K562 (cell line): ENCODE data around the gene TMSB10. TPM values are rescaled to one million over a fixed set of nuclear protein-coding genes. Genes with fewer than 3 reads are reported as not detected.
A peak's percentile ranks its signal among the peaks of the same experiment; 100 is the strongest.

Experiments used
- ATAC-seq: fragments of 200-7000 bp; cut with Tn5 transposase; 3 replicates; pipeline ENCODE4 v1.9.1; 2020; ENCODE audit warnings: moderate library complexity
- BruUV-seq: library from RNA; stranded (reverse); fragments of 400-500 nt; replicated peaks from 2 replicates; lab custom pipeline; 2021; lab: Mats Ljungman, UMichigan
- CTCF ChIA-PET: fragments of 300-600 bp; formaldehyde crosslinking; extraction: SDS; loops from one replicate; lab custom pipeline; 2021; ENCODE audit warnings: low intra/inter-chr PET ratio; lab: Yijun Ruan, JAX
- POLR2A ChIA-PET: fragments of 300-600, 350-650 bp; sonication (Branson Sonifier 250); formaldehyde crosslinking; extraction: SDS; loops from one replicate; lab custom pipeline; 2021; ENCODE audit warnings: antibody characterized with exemption, inconsistent platforms; lab: Yijun Ruan, JAX
- DNase-seq, 4 experiments: peaks; one replicate each; pipeline versions ENCODE4 v3.0.0 to v3.0.0-alpha.2; 2011 to 2018; ENCODE audit warnings: low spot score in 3 of 4, mixed read lengths in 3 of 4; ENCODE audit errors: extremely low read depth in 1 of 4
- FAIRE-seq: peaks from 2 replicates; lab custom pipeline; 2011; peaks lifted over from hg19 to GRCh38; lab: Jason Lieb, UNC
- H2AFZ ChIP-seq: 2 replicates; pipeline ENCODE4 v1.6.0; 2011; ENCODE audit warnings: low read depth, low read length, control low read depth, inconsistent platforms
- H3K27ac ChIP-seq: fragments of 200-600 bp; 3 replicates; pipeline ENCODE4 v1.8.0; 2011; ENCODE audit warnings: low read depth, mild to moderate bottlenecking, control low read depth, inconsistent platforms, low read length, moderate library complexity, mixed read lengths; ENCODE audit errors: extremely low read depth
- H3K27me3 ChIP-seq, 2 experiments: fragments of 300-600 bp in 1 of 2; 2 replicates in 1 of 2; 3 replicates in 1 of 2; pipeline versions ENCODE4 v1.6.0 to v1.8.0; 2011; ENCODE audit warnings: inconsistent platforms in 2 of 2, low read length in 2 of 2, mild to moderate bottlenecking in 1 of 2, mixed read lengths in 1 of 2, moderate library complexity in 1 of 2; ENCODE audit not compliant: control insufficient read depth in 2 of 2, insufficient read depth in 2 of 2
- H3K36me3 ChIP-seq: fragments of 300-600 bp; 3 replicates; pipeline ENCODE4 v1.8.0; 2011; ENCODE audit warnings: mild to moderate bottlenecking, low read length, inconsistent platforms; ENCODE audit not compliant: control insufficient read depth, insufficient read depth
- H3K4me1 ChIP-seq, 2 experiments: fragments of 200-600 bp in 1 of 2; replicated peaks in 1 of 2; 2 replicates in 1 of 2; 3 replicates in 1 of 2; pipeline versions ENCODE4 v1.5.1 to v1.8.0; 2011; ENCODE audit warnings: inconsistent platforms in 2 of 2, low read length in 2 of 2, mild to moderate bottlenecking in 1 of 2, mixed read lengths in 1 of 2, moderate library complexity in 1 of 2; ENCODE audit not compliant: control insufficient read depth in 2 of 2, insufficient read depth in 2 of 2
- H3K4me2 ChIP-seq: 2 replicates; pipeline ENCODE4 v1.6.1; 2011; ENCODE audit warnings: low read length, control low read depth, inconsistent platforms, mixed read lengths; ENCODE audit not compliant: insufficient read depth
- H3K4me3 ChIP-seq: fragments of 200-600 bp; sonication (generic), shearing (Covaris generic); 2 replicates; pipeline ENCODE4 v1.5.1; 2016; ENCODE audit warnings: control low read depth, inconsistent platforms
- H3K79me2 ChIP-seq: fragments of 200-600 bp; 3 replicates; pipeline ENCODE4 v1.8.0; 2011; ENCODE audit warnings: low read length, inconsistent platforms; ENCODE audit not compliant: control insufficient read depth, insufficient read depth
- H3K9ac ChIP-seq, 2 experiments: 2 replicates each; pipeline versions ENCODE4 v1.6.0 to v1.6.1; 2011; ENCODE audit warnings: low read depth in 2 of 2, low read length in 2 of 2, control low read depth in 1 of 2, inconsistent platforms in 1 of 2, mild to moderate bottlenecking in 1 of 2, mixed read lengths in 1 of 2; ENCODE audit not compliant: insufficient read depth in 1 of 2
- H3K9me1 ChIP-seq: one replicate; pipeline ENCODE4 v1.6.0; 2011; ENCODE audit warnings: inconsistent platforms, mild to moderate bottlenecking, low read length, moderate library complexity; ENCODE audit not compliant: control insufficient read depth, insufficient read depth
- H3K9me3 ChIP-seq: replicated peaks from 2 replicates; pipeline ENCODE4 v1.5.1; 2011; ENCODE audit warnings: low read depth, low read length, inconsistent platforms; ENCODE audit not compliant: control insufficient read depth, insufficient read depth
- H4K20me1 ChIP-seq: replicated peaks from 2 replicates; pipeline ENCODE4 v1.6.1; 2011; ENCODE audit warnings: low read length, inconsistent platforms, mixed read lengths; ENCODE audit not compliant: control insufficient read depth, insufficient read depth
- ATF7 ChIP-seq: fragments of 450-650 bp; IDR thresholded peaks from 2 replicates; pipeline ENCODE4 v1.7.1; 2014; ENCODE audit warnings: mild to moderate bottlenecking, moderate library complexity
- CBFA2T3 ChIP-seq: fragments of 450-650 bp; IDR thresholded peaks from 2 replicates; pipeline ENCODE4 v1.6.1; 2017
- CXXC5 ChIP-seq: fragments of 250-450 bp; sonication (Bioruptor Pico); IDR thresholded peaks from 2 replicates; pipeline ENCODE4 v1.8.0; 2022; ENCODE audit warnings: inconsistent platforms, mild to moderate bottlenecking, moderate library complexity
- ERF ChIP-seq: fragments of 450-650 bp; formaldehyde crosslinking; IDR thresholded peaks from 2 replicates; pipeline ENCODE4 v1.4.0; 2020; ENCODE audit warnings: mild to moderate bottlenecking, mixed read lengths
- FOSL1 ChIP-seq: fragments of 200-800 bp; sonication (Bioruptor generic); conservative IDR thresholded peaks from 2 replicates; pipeline ENCODE4 v1.6.1; 2016; ENCODE audit warnings: missing genetic modification characterization, missing compliant biosample characterization
- KDM5B ChIP-seq: fragments of 200-600 bp; sonication (generic); IDR thresholded peaks from 2 replicates; pipeline ENCODE4 v1.6.1; 2012; ENCODE audit warnings: low read depth, mild to moderate bottlenecking, moderate library complexity, low read length, control low read depth, inconsistent platforms; ENCODE audit not compliant: insufficient replicate concordance
- PML ChIP-seq: IDR thresholded peaks from 2 replicates; pipeline ENCODE4 v1.6.1; 2012; ENCODE audit warnings: low read length, inconsistent platforms
- POLR2B ChIP-seq: fragments of 450-650 bp; IDR thresholded peaks from 2 replicates; pipeline ENCODE4 v1.6.1; 2018; ENCODE audit warnings: low read depth; ENCODE audit not compliant: partially characterized antibody
- POLR2H ChIP-seq: IDR thresholded peaks from 2 replicates; pipeline ENCODE4 v1.6.1; 2016; ENCODE audit warnings: missing genetic modification characterization, low read depth, mild to moderate bottlenecking, control low read depth, missing compliant biosample characterization, moderate library complexity
- SIRT6 ChIP-seq: IDR thresholded peaks from one replicate; pipeline ENCODE4 v1.6.1; 2012; ENCODE audit warnings: low read depth, mild to moderate bottlenecking, control low read depth, inconsistent platforms, low read length, moderate library complexity
- SPI1 ChIP-seq: IDR thresholded peaks from 2 replicates; pipeline ENCODE4 v1.6.1; 2011; ENCODE audit warnings: low read depth, low read length, control low read depth, borderline replicate concordance
- XRCC3 ChIP-seq: fragments of 450-650 bp; IDR thresholded peaks from 2 replicates; pipeline ENCODE4 v1.6.1; 2017; ENCODE audit warnings: mild to moderate bottlenecking, moderate library complexity
- ZNF212 ChIP-seq: fragments of 450-650 bp; formaldehyde crosslinking; IDR thresholded peaks from 2 replicates; pipeline ENCODE4 v1.4.0; 2020; ENCODE audit warnings: mild to moderate bottlenecking
- ZNF311 ChIP-seq: fragments of 250-450 bp; sonication (Bioruptor Pico); IDR thresholded peaks from 2 replicates; pipeline ENCODE4 v1.4.0; 2020; ENCODE audit warnings: mild to moderate bottlenecking, moderate library complexity
- WGBS: fragments of 100-300 bp; shearing (Covaris generic); methylation state at CpG from one replicate; pipeline ENCODE4 v1.1.6; 2016; ENCODE audit warnings: low coverage, mixed read lengths; ENCODE audit not compliant: insufficient coverage; ENCODE audit errors: missing lambda C conversion rate; 5-methylcytosine and 5-hydroxymethylcytosine counted together
- in situ Hi-C: fragments of 300-500 bp; cut with MboI; formaldehyde crosslinking; loops from 4 replicates; pipeline ENCODE4 v1.15.0; 2018; ENCODE audit warnings: inconsistent platforms, mixed read lengths
- intact Hi-C: fragments of 100-400 bp; cut with micrococcal nuclease; formaldehyde crosslinking; loops from 2 replicates; pipeline ENCODE4 v1.14.2; 2022
- polyA plus RNA-seq, 8 experiments: library from polyadenylated mRNA; depleted of rRNA in 4 of 8; stranded (reverse) in 5 of 8; unstranded in 3 of 8; fragments of >200 nt; fragmentation: Nextera tagmentation in 2 of 8; fragmentation: Illumina TruSeq in 1 of 8; extraction: Ambion mirVana in 2 of 8; extraction: Trizol in 1 of 8; gene quantifications; 2 replicates each; pipeline versions ENCODE4 v1.2.1 to v1.2.3, GENCODE V29; 2011 to 2014; ENCODE audit warnings: inconsistent platforms in 1 of 8, missing spikeins in 1 of 8
- total RNA-seq, 7 experiments: library from RNA; depleted of rRNA in 6 of 7; stranded (reverse); fragments of >200 nt in 6 of 7; fragmentation: Illumina TruSeq in 2 of 7; extraction: Trizol in 2 of 7; gene quantifications; 2 replicates each; pipeline versions ENCODE4 v1.2.1 to v1.2.3, GENCODE V29; 2011 to 2021; ENCODE audit warnings: low replicate concordance in 1 of 7
- TF ChIP-seq, protein P1 (sequence below): fragments of 450-650 bp; formaldehyde crosslinking; conservative IDR thresholded peaks from 2 replicates; pipeline ENCODE4 v1.4.0; 2022; ENCODE audit warnings: mild to moderate bottlenecking, missing genetic modification characterization
- TF ChIP-seq, protein P2 (sequence below): fragments of 450-650 bp; formaldehyde crosslinking; IDR thresholded peaks from 2 replicates; pipeline ENCODE4 v1.4.0; 2020; ENCODE audit warnings: mild to moderate bottlenecking, moderate library complexity
- TF ChIP-seq, protein P3 (sequence below): fragments of 200-800 bp; sonication (Bioruptor generic); IDR thresholded peaks from 2 replicates; pipeline ENCODE4 v1.6.1; 2017; ENCODE audit warnings: missing genetic modification characterization, missing compliant biosample characterization

Gene TMSB10
- total and polyA plus RNA-seq, 9 of the 15 experiments (the other 6 are each of a cell fraction or from before 2014, with no cell fraction given), result 382 to 2,226 (median 959) TPM

GRCh38 chr2:84906900-84907714, 1.7 kb downstream of the TMSB10 start:
- peak overlapping the region; percentile 96 for H3K4me3 ChIP-seq
- no peaks in the 10 kb centered on the region for H3K9me3 ChIP-seq
- intact Hi-C loops (loop anchor here (2.0 kb wide), 1 partner anchor 18 kb away; no protein-coding TSS in a partner anchor), in situ Hi-C loops (no loop called here)
- H3K27me3 ChIP-seq, result no peaks in the 10 kb centered on the region
- no peaks in the 10 kb centered on the region for H4K20me1 ChIP-seq
- 13% methylated on average over 12 of the region's 15 CpGs for WGBS
- H3K4me1 ChIP-seq, result peaks cover 19 to 23% of the 10 kb centered on the region in 2 experiments
- ATAC-seq, result peak; percentile 49
- H3K9ac ChIP-seq, result peak overlapping the region; percentile 85 to 98; a peak in 3 of 4 replicates
- H3K4me2 ChIP-seq, result peak overlapping the region; percentile 84
- BruUV-seq, result no TSS peak
- H2AFZ ChIP-seq, result no peak overlapping the region
- ChIA-PET POLR2A (interaction anchor here (0.5 to 5.6 kb wide), 15 partner anchors 8 to 1961 kb away, joined by 3 to 78 read pairs (median 4); partner anchors contain the start of gene MAT2A), CTCF (no interaction called here)
- peak; percentile 77 for FAIRE-seq
- peaks cover 6% of the 10 kb centered on the region; the same call in 1 of the 3 replicates for H3K36me3 ChIP-seq
- peaks cover 16% of the 10 kb centered on the region for H3K79me2 ChIP-seq
- peak overlapping the region; percentile 91; the same call in 2 of the 3 replicates for H3K27ac ChIP-seq
- DNase-seq, result peak; percentile 14 to 62 (median 41)
- H3K9me1 ChIP-seq, result no peaks in the 10 kb centered on the region
- peak; percentile 67 for TF ChIP-seq POLR2H
- no peak for TF ChIP-seq ZNF311
- peak; percentile 95 for TF ChIP-seq SPI1
- no peak for TF ChIP-seq ATF7
- peak; percentile 41; the same call in 1 of the 2 replicates for TF ChIP-seq CBFA2T3
- TF ChIP-seq, protein P1, sequence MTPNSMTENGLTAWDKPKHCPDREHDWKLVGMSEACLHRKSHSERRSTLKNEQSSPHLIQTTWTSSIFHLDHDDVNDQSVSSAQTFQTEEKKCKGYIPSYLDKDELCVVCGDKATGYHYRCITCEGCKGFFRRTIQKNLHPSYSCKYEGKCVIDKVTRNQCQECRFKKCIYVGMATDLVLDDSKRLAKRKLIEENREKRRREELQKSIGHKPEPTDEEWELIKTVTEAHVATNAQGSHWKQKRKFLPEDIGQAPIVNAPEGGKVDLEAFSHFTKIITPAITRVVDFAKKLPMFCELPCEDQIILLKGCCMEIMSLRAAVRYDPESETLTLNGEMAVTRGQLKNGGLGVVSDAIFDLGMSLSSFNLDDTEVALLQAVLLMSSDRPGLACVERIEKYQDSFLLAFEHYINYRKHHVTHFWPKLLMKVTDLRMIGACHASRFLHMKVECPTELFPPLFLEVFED (CRISPR knock-in tag), result peak; percentile 90; the same call in 1 of the 2 replicates
- TF ChIP-seq SIRT6, result peak; percentile 29
- no peak for TF ChIP-seq XRCC3
- TF ChIP-seq CXXC5 (CRISPR knock-in tag), result peak; percentile 49; the same call in 1 of the 2 replicates
- no peak for TF ChIP-seq ZNF212 (CRISPR knock-in tag)
- TF ChIP-seq FOSL1, result peak; percentile 33; the same call in 1 of the 2 replicates
- 0 out of 2 replicates have a peak, but pooled peaks have one; percentile 17 for TF ChIP-seq PML
- peak; percentile 70; the same call in 1 of the 2 replicates for TF ChIP-seq ERF (CRISPR knock-in tag)
- peak; percentile 21 for TF ChIP-seq KDM5B
- TF ChIP-seq, protein P2, sequence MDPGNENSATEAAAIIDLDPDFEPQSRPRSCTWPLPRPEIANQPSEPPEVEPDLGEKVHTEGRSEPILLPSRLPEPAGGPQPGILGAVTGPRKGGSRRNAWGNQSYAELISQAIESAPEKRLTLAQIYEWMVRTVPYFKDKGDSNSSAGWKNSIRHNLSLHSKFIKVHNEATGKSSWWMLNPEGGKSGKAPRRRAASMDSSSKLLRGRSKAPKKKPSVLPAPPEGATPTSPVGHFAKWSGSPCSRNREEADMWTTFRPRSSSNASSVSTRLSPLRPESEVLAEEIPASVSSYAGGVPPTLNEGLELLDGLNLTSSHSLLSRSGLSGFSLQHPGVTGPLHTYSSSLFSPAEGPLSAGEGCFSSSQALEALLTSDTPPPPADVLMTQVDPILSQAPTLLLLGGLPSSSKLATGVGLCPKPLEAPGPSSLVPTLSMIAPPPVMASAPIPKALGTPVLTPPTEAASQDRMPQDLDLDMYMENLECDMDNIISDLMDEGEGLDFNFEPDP (CRISPR knock-in tag), result 0 out of 2 replicates have a peak, but pooled peaks have one; percentile 50
- TF ChIP-seq, protein P3, sequence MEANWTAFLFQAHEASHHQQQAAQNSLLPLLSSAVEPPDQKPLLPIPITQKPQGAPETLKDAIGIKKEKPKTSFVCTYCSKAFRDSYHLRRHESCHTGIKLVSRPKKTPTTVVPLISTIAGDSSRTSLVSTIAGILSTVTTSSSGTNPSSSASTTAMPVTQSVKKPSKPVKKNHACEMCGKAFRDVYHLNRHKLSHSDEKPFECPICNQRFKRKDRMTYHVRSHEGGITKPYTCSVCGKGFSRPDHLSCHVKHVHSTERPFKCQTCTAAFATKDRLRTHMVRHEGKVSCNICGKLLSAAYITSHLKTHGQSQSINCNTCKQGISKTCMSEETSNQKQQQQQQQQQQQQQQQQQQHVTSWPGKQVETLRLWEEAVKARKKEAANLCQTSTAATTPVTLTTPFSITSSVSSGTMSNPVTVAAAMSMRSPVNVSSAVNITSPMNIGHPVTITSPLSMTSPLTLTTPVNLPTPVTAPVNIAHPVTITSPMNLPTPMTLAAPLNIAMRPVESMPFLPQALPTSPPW (CRISPR knock-in tag), result peak; percentile 75
- TF ChIP-seq POLR2B, result no peak
